NB4 (cell line): Measurements from ENCODE around the gene NUDT8.
"Not testable (repeated sequence)": the region's sequence is repeated elsewhere in the genome, so short reads cannot be mapped to it uniquely, and the experiment has no call there.

Experiments used
- DNase-seq: peaks from one replicate; pipeline ENCODE4 v3.0.0; 2010; ENCODE audit warnings: low read depth
- H3K4me3 ChIP-seq: one replicate; pipeline ENCODE4 v1.5.1; 2011; ENCODE audit warnings: mild to moderate bottlenecking, low read depth, low read length, moderate library complexity
- MYC ChIP-seq: IDR thresholded peaks from 2 replicates; pipeline ENCODE4 v1.6.1; 2011; ENCODE audit warnings: low read depth, low read length
- POLR2A ChIP-seq: IDR thresholded peaks from 2 replicates; pipeline ENCODE4 v1.6.1; 2011; ENCODE audit warnings: mild to moderate bottlenecking; ENCODE audit not compliant: insufficient read length; ENCODE audit errors: extremely low read depth
- TF ChIP-seq, protein P1 (sequence below): IDR thresholded peaks from one replicate; pipeline ENCODE4 v1.5.1; 2012; ENCODE audit warnings: low read depth, low read length
- TF ChIP-seq, protein P2 (sequence below): IDR thresholded peaks from 2 replicates; pipeline ENCODE4 v1.6.1; 2011; ENCODE audit warnings: low read depth, low read length

The NUDT8 gene

DNA sequence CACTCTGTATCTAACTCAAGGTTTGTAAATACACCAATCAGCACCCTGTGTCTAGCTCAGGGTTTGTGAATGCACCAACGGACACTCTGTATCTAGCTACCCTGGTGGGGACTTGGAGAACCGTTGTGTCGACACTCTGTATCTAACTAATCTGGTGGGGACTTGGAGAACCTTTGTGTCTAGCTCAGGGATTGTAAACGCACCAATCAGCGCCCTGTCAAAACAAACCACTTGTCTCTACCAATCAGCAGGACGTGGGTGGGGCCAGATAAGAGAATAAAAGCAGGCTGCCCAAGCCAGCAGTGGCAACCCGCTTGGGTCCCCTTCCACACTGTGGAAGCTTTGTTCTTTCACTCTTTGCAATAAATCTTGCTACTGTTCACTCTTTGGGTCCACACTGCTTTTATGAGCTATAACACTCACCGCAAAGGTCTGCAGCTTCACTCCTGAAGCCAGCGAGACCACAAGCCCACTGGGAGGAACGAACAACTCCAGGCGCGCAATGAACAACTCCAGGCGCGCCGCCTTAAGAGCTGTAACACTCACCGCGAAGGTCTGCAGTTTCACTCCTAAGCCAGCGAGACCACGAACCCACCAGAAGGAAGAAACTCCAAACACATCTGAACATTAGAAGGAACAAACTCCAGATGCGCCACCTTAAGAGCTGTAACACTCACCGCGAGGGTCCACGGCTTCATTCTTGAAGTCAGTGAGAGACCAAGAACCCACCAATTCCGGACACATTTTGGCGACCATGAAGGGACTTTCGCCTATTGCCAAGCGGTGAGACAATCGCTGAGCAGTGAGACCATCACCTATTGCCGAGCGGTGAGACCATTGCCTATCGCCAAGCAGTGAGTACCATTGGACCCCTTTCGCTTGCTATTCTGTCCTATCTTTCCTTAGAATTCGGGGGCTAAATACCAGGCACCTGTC lies 9.8 kb downstream of the NUDT8 start:
- DNase-seq, H3K4me3 ChIP-seq: not testable (repeated sequence)

DNA sequence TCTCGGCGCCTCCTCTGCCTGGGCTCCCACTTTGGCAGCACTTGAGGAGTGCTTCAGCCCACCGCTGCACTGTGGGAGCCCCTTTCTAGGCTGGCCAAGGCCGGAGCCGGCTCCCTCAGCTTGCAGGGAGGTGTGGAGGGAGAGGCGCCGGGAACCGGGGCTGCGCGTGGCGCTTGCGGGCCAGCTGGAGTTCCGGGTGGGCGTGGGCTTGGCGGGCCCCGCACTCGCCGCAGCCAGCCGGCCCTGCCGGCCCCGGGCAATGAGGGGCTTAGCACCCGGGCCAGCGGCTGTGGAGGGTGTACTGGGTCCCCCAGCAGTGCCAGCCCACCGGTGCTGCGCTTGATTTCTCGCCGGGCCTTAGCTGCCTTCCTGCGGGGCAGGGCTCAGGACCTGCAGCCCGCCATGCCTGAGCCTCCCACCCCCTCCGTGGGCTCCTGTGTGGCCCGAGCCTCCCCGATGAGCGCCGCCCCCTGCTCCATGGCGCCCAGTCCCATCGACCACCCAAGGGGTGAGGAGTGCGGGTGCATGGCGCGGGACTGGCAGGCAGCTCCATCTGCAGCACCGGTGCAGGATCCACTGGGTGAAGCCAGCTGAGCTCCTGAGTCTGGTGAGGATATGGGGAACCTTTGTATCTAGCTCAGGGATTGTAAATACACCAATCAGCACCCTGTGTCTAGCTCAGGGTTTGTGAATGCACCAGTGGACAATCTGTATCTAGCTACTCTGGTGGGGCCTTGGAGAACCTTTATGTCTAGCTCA lies 10.7 kb downstream of the NUDT8 start:
- not testable (repeated sequence) for DNase-seq, H3K4me3 ChIP-seq

DNA sequence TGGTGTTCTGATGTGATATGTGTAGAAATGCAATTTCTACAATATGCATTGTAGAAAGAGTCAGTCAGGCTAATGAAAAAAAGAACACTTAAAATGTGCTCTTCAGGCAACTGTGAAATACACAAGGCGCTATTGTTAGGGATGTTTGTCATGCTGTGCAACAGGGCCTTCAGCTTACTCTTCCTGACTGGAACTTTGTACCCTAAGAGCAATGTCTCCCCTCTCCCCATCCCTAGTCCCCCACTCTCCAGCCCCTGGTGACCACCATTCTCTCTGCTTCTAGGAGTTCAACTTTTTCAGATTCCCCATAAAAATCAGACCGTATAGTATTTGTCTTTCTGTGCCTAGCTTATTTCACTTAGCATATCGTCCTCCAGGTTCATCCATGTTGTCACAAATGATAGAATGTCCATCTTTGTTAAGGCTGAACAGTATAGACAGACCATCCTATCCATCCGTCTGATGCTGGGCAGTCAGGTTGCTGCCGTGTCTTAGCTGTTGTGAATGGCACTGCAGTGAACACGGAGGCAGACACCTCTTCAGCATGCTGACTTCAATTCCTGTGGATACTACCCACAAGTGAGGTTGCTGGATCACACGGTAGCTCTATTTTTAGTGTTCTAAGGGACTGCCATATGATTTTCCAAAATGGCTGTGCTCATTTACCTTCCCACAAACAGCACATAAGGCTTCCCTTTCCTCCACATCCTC lies 12.3 kb downstream of the NUDT8 start:
- H3K4me3 ChIP-seq = no peak overlapping the region
- TF ChIP-seq POLR2A (no peak), MYC (no peak)
- TF ChIP-seq, protein P1, sequence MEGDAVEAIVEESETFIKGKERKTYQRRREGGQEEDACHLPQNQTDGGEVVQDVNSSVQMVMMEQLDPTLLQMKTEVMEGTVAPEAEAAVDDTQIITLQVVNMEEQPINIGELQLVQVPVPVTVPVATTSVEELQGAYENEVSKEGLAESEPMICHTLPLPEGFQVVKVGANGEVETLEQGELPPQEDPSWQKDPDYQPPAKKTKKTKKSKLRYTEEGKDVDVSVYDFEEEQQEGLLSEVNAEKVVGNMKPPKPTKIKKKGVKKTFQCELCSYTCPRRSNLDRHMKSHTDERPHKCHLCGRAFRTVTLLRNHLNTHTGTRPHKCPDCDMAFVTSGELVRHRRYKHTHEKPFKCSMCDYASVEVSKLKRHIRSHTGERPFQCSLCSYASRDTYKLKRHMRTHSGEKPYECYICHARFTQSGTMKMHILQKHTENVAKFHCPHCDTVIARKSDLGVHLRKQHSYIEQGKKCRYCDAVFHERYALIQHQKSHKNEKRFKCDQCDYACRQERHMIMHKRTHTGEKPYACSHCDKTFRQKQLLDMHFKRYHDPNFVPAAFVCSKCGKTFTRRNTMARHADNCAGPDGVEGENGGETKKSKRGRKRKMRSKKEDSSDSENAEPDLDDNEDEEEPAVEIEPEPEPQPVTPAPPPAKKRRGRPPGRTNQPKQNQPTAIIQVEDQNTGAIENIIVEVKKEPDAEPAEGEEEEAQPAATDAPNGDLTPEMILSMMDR = no peak
- TF ChIP-seq, protein P2, sequence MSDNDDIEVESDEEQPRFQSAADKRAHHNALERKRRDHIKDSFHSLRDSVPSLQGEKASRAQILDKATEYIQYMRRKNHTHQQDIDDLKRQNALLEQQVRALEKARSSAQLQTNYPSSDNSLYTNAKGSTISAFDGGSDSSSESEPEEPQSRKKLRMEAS = no peak
- no peak for DNase-seq

DNA sequence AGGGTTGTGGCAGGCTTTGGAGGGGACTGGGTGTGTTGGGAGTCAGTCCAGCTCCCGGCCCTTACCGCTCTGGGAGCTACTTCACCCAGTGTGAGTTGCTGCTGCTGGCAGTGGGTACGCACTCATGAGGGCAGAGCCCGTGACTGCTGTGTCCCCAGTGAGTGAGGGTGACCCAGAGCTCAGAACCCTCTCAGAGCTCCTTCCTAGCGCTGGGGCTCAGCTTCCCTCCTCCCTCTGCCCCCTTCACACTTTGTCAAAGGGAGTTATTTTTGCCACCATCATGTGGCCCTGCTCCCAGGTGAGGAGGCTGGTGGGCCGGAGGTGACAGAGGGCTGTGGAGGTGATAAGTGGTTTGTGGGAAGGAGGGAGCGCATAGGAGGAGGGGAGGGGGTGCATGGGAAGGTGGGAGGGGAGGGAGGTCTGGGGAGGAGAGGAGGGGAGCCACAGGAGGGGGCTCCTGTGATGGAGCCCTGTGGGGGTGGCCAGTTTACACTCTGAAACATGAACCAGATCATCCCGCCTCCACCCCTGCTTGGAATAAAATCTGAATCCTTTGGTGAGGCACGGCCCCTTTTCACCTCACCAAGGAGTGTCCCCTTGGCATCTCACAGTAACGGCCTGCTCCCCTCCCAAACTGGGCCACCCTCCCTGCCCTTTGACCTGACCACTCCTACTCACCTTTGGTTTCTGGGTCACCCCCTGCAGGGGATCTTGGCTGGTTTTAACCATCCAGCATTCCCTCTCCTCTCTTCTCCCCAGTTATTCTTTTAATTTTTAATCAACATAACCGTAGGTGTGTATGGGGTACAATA lies 13.1 kb downstream of the NUDT8 start:
- no peak for DNase-seq
- H3K4me3 ChIP-seq = no peak overlapping the region
- TF ChIP-seq, protein P1 = no peak
- no peak for TF ChIP-seq POLR2A
- TF ChIP-seq, protein P2 = no peak
- TF ChIP-seq MYC = no peak

DNA sequence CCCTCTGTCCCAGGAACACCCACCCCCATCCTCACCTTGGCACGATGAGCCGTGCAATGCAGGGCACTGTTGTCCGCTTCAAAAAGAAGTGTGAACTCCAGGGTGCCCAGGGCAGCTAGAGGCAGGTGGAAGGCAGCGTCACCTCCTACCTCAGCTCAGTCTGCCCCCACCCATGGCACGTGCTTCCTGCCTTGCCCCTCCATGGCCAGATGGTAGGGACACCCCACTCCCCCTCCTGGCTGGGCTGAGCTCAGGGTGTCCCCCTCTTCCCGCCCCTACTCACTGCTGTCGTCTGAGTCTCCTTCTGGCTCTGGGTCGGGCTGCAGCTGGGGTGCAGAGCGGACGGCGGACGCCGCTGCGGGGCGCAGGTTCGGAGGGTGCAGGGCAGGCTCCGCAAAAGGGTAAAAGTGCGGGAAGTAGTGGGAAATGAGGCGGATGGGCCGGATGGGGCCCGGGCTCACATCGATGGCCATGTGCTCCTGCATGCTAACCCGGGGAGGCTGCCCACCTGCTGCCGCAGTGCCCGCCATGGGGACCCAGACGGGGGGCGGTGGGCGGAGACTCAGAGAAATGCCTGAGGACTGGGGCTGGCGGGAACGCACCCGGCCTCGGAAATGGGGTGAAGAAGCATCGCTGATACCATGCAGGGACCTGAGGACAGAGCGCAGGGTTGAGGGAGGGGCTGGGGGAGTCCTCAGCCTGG lies 13.9 kb downstream of the NUDT8 start:
- TF ChIP-seq POLR2A = no peak
- TF ChIP-seq, protein P2 = no peak
- TF ChIP-seq, protein P1 = no peak
- TF ChIP-seq MYC = no peak
- no peak overlapping the region for H3K4me3 ChIP-seq
- no peak for DNase-seq
